Uterus (tissue), 2 donors: Measurements from ENCODE around the gene JPH3.

ENCODE experiments used
- POLR2A ChIP-seq, 2 donors: fragments of 450-650 bp; IDR thresholded peaks; one replicate each; pipeline ENCODE4 v1.6.1; 2016; ENCODE audit warnings: antibody characterized with exemption in 2 of 2, mild to moderate bottlenecking in 1 of 2, moderate library complexity in 1 of 2
- TF ChIP-seq, protein P1 (sequence below), 4 experiments: fragments of 200-600 bp in 2 of 4; fragments of 450-650 bp in 2 of 4; sonication (generic) in 2 of 4; IDR thresholded peaks; one replicate each; pipeline ENCODE4 v1.5.1; 2016 to 2019; ENCODE audit warnings: antibody characterized with exemption in 4 of 4, mild to moderate bottlenecking in 2 of 4, moderate library complexity in 1 of 4

DNA sequence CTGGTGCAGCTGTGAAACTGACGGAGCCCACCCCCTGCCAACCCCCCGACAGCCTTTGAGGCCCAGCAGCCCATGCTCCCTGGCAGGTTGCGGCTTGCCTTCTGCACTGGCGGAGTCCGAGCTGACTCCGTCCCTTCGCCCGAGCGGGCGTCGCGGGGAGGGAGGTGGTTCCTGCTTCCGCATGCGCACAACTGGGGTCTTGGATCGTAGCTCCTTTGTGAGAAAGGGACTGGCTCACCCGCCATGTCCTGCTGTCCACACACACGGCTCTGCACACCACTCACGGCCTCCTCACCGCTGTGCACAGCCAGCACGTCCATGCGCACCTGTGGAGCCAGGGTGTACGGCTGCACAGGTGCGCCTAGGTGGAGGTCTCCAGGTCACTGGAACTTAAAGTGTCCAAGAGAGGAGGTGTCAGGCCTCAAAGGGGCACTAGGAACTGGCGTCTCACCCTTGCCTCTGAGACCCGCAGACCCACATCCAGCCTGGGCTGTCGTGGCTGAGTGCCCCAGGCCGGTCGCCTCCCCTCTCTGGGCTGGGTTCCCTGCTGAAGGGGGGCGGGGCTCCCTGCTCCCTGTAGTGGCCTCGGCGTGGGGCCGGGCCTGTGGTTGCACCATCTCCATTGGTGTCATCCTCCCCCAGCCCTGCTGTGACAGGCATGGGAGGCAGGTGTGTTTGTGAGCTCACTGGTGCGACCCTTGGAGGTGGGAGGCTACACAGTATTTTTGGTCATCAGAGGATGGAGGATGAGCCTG, 45.3 kb downstream of the JPH3 start:
- TF ChIP-seq, protein P1, sequence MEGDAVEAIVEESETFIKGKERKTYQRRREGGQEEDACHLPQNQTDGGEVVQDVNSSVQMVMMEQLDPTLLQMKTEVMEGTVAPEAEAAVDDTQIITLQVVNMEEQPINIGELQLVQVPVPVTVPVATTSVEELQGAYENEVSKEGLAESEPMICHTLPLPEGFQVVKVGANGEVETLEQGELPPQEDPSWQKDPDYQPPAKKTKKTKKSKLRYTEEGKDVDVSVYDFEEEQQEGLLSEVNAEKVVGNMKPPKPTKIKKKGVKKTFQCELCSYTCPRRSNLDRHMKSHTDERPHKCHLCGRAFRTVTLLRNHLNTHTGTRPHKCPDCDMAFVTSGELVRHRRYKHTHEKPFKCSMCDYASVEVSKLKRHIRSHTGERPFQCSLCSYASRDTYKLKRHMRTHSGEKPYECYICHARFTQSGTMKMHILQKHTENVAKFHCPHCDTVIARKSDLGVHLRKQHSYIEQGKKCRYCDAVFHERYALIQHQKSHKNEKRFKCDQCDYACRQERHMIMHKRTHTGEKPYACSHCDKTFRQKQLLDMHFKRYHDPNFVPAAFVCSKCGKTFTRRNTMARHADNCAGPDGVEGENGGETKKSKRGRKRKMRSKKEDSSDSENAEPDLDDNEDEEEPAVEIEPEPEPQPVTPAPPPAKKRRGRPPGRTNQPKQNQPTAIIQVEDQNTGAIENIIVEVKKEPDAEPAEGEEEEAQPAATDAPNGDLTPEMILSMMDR (IDR thresholded peaks at IDR 0.05), result no peak
- no peak for TF ChIP-seq POLR2A (IDR thresholded peaks at IDR 0.05)
